ENCODE results near the gene HLA-C.
"Not testable (repeated sequence)": the region's sequence is repeated elsewhere in the genome, so short reads cannot be mapped to it uniquely, and the experiment has no call there.

The HLA-C gene

DNA sequence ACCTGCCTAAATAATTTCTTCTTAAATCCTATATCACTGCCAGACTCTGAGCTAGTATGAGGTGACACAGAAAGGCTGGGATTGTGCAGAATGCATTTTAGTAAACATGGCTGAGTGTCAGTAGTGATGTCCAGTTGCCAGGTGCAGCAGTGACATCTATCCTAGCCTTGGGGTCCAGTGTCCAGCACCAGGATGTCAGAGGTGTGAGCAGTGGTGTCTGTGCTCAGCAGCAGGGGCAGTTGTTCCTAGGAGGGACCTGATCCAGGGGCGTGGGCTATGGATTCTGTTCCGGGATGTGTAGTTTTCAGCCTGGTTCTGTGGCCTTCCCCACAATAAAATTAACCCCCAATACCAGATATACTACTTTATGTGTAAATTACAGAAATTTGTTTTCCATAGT, 6.0 kb downstream of the HLA-C start:
- TF ChIP-seq, protein P1, sequence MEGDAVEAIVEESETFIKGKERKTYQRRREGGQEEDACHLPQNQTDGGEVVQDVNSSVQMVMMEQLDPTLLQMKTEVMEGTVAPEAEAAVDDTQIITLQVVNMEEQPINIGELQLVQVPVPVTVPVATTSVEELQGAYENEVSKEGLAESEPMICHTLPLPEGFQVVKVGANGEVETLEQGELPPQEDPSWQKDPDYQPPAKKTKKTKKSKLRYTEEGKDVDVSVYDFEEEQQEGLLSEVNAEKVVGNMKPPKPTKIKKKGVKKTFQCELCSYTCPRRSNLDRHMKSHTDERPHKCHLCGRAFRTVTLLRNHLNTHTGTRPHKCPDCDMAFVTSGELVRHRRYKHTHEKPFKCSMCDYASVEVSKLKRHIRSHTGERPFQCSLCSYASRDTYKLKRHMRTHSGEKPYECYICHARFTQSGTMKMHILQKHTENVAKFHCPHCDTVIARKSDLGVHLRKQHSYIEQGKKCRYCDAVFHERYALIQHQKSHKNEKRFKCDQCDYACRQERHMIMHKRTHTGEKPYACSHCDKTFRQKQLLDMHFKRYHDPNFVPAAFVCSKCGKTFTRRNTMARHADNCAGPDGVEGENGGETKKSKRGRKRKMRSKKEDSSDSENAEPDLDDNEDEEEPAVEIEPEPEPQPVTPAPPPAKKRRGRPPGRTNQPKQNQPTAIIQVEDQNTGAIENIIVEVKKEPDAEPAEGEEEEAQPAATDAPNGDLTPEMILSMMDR (IDR thresholded peaks at IDR 0.05), result no peak
- H3K4me3 ChIP-seq, result no peak overlapping the region
- no peak overlapping the region for H3K27ac ChIP-seq
- no peak for DNase-seq (ENCODE audit: low spot score)

GRCh38 chr6:31263346-31263933, 8.5 kb downstream of the HLA-C start:
- H3K27ac ChIP-seq; H3K4me3 ChIP-seq; DNase-seq (ENCODE audit: low spot score): not testable (repeated sequence)

- not testable (repeated sequence) for H3K27ac ChIP-seq; DNase-seq (ENCODE audit: low spot score)
Measured at GRCh38 chr6:31259995-31260394, 11.9 kb downstream of the HLA-C start.

DNA sequence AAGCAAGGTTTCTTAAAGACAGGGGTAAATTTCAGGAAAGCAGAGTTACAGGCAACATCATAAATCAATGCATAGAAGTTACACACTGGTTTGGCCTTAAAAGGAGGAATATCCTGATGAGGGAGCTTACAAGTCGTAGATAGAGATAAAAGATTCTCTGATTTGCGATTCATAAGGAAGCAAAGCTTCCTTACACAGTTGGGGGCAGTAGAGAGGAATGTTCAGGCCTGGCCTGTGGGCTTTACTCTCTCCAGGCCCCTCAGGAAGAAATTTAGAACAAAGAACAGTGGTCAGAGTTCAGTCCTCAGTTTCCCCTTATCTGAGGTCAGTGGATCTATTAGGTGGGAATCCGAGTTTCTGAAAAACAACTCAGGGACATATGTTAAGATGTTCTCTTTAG, 19.3 kb downstream of the HLA-C start:
- Histone ChIP-seq H3K27ac (no peak overlapping the region), H3K4me3 (no peak overlapping the region)
- DNase-seq (ENCODE audit: low spot score), result no peak
- TF ChIP-seq, protein P1 (IDR thresholded peaks at IDR 0.05), result no peak

More at GRCh38 chr6:31259995-31260394, 11.9 kb downstream of the HLA-C start:
- H3K4me3 ChIP-seq, result not testable (repeated sequence)

- Histone ChIP-seq H3K4me3 (no peak overlapping the region), H3K27ac (no peak overlapping the region)
- TF ChIP-seq, protein P1 (IDR thresholded peaks at IDR 0.05), result no peak
- no peak for DNase-seq (ENCODE audit: low spot score)
Measured at GRCh38 chr6:31251261-31251660, 20.6 kb downstream of the HLA-C start.

GRCh38 chr6:31249184-31249583, 22.7 kb downstream of the HLA-C start:
- H3K4me3 ChIP-seq, result no peak overlapping the region
- TF ChIP-seq, protein P1 (IDR thresholded peaks at IDR 0.05), result no peak
- no peak overlapping the region for H3K27ac ChIP-seq
- no peak for DNase-seq (ENCODE audit: low spot score)

GRCh38 chr6:31247813-31248212, 24.1 kb downstream of the HLA-C start:
- H3K27ac ChIP-seq, result no peak overlapping the region
- no peak overlapping the region for H3K4me3 ChIP-seq
- DNase-seq (ENCODE audit: low spot score), result no peak
- TF ChIP-seq, protein P1 (IDR thresholded peaks at IDR 0.05), result no peak

- Histone ChIP-seq H3K27ac (no peak overlapping the region), H3K4me3 (no peak overlapping the region)
- TF ChIP-seq, protein P1 (IDR thresholded peaks at IDR 0.05), result no peak
- no peak for DNase-seq (ENCODE audit: low spot score)
Measured at GRCh38 chr6:31246051-31246521, 25.8 kb downstream of the HLA-C start.

Data from coronary artery (tissue), 2 donors.